PC-9 (cell line): Measurements from ENCODE around the gene GART.

Experiments used
- EZH2 ChIP-seq: fragments of 200-600 bp; sonication (generic); IDR thresholded peaks from 2 replicates; pipeline ENCODE4 v1.8.0; 2017; ENCODE audit warnings: antibody characterized with exemption, low read depth
- TF ChIP-seq, protein P1 (sequence below): fragments of 200-600 bp; sonication (generic); conservative IDR thresholded peaks from 2 replicates; pipeline ENCODE4 v1.6.1; 2017; ENCODE audit warnings: mixed run types, antibody characterized with exemption, mild to moderate bottlenecking, moderate library complexity

DNA sequence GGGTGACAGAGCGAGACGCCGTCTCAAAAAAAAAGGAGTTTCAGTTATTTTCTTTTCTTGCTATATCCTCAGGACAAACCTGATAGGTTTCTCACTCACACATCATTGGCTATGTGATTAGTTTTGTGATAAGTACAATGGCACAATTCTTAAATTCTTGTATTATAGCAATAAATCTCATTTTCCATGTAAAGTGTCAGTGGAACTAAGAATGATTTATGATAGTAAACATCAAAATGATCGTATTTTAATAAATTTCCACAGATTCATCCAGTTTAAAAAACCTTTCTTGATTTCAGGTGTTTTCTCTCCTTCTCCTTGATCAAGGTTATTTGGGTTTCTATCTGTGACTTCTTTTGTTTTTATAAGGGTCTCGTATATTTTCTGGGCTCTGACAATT is 53.9 kb downstream of the GART start:
- TF ChIP-seq, protein P1, sequence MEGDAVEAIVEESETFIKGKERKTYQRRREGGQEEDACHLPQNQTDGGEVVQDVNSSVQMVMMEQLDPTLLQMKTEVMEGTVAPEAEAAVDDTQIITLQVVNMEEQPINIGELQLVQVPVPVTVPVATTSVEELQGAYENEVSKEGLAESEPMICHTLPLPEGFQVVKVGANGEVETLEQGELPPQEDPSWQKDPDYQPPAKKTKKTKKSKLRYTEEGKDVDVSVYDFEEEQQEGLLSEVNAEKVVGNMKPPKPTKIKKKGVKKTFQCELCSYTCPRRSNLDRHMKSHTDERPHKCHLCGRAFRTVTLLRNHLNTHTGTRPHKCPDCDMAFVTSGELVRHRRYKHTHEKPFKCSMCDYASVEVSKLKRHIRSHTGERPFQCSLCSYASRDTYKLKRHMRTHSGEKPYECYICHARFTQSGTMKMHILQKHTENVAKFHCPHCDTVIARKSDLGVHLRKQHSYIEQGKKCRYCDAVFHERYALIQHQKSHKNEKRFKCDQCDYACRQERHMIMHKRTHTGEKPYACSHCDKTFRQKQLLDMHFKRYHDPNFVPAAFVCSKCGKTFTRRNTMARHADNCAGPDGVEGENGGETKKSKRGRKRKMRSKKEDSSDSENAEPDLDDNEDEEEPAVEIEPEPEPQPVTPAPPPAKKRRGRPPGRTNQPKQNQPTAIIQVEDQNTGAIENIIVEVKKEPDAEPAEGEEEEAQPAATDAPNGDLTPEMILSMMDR = no peak
- TF ChIP-seq EZH2 = no peak
